CD4-positive, alpha-beta T cell treated with Interleukin-4 for 1 hour (primary cell): ENCODE results near the gene ASH1L.

Source experiments
- DNase-seq, 2 donors: peaks; one replicate each; pipeline ENCODE4 v3.0.0-alpha.2; 2020 to 2022

The ASH1L gene

DNA sequence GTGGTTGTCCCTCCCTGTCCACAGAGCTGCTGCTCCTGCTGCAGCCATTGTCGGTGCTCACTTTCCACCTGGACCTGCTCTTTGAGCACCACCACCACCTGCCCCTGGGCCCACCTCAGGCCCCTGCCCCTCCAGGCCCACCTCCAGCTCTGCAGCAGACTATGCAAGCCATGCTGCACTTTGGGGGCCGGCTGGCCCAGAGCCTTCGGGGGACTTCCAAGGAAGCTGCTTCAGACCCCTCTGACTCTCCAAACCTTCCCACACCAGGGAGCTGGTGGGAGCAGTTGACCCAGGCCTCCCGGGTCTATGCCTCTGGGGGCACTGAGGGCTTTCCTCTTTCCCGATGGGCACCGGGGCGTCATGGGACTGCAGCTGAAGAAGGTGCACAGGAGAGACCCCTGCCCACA is 236.0 kb downstream of the ASH1L start:
- DNase-seq: no peak

DNA sequence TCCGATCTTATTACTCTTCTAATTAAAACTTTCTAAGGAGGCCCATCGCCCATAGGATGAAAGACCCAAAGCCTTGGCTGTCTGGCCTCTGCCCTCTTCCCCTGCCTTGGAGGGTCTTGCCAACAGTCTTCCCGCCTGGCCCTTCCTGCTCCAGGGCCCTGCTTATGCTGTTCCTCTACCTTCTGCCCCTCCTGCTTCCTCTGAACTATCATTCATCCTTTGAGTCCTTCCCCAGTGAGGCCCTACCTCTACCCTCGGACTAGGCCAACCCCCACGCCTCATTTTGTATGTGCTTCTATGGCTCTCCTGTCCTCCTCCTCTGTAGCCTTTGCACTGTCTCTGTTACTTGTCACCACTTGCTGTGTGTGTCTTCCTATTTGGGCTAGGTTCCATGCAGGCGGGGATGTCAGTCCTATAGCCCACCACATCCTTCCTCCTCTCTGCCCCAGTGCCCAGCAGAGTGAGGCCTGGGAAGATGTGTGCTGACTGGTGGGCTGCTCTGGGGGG is 236.5 kb downstream of the ASH1L start:
- no peak for DNase-seq

DNA sequence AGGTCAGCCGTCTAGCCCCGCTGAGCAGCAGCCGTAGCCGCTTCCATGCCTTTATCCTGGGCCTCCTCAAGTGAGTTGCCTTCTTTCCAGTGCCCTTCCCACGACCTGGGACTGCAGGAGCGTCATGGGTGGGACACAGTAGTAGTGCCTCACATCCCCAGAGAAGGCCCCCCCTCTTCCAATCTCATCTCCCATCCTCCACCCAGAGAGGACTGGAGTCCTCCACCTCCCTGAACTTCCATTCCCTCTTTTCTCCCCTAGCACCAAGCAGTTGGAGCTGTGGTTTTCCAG is 237.1 kb downstream of the ASH1L start:
- DNase-seq: no peak

DNA sequence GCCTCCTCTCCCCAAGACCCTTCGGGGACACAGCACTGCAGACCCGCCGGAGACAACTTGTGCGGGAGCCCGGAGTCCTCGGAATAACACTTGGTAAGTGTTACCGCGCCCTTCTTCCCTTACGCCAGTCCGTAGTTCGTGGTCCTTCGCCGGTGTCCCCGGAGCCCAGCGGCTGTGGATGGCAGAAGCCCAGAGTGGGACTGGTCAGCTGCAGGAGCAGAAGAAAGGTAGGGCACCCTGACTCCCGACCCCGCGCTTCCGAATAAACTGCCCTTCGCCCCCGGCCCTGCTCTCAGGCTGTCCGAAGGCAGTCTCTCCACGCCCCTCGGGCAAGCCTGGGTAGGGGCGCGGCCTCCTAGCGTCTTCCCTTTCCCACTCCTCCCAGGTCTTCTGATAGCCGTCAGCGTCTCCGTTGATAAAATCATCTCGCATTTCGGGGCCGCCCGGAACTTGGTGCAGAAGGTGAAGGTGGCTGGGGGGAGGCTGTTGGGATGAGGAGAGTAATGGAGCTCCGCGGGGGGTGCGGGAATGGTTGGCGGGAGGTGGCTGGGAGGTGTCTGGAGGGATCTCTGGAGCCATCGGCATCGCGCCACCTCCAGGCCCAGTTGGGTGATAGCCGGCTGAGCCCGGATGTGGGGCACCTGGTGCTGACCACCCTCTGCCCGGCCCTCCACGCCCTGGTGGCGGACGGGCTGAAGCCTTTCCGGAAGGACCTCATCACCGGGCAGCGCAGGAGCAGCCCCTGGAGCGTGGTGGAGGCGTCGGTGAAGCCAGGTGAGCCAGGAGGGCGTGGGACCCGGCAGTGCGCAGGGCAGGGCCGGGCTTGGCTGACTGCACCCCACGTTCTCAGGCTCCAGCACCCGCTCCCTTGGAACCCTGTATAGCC is 237.6 kb downstream of the ASH1L start:
- no peak for DNase-seq

DNA sequence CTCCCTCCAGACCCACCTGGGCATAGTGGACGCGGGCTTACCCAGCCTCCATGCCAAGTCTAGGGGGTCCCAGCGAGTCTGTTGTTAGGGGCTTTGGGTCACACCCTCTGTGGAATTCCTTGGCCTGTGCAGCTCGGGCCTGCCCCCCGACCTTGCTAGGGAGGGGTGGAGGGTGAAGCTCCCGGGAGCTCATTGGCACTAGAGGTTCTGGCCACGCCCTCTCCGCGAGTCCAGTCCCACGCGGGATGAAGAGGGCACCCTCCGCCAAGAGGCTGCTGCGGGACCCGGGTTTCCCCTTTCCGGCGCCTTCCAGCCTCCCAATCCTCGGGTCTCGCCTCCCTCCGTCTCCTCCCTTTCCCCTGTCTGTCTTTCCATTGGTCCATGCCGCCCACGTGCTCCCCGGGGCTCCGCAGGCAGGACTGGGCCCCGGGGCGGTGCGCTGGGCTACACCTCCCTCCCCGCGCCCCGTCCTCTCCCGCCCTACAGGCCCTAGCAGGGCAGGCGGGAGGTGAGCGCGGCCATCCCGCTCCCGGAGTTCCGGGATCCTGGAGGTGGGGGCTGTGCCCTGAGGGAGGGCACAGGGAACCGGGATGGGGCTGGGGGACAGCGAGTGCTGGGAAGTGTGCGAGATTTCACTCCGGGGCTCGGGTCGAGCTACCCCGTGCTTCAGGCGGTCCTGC is 238.4 kb downstream of the ASH1L start:
- DNase-seq: peak; percentile 89 to 91

DNA sequence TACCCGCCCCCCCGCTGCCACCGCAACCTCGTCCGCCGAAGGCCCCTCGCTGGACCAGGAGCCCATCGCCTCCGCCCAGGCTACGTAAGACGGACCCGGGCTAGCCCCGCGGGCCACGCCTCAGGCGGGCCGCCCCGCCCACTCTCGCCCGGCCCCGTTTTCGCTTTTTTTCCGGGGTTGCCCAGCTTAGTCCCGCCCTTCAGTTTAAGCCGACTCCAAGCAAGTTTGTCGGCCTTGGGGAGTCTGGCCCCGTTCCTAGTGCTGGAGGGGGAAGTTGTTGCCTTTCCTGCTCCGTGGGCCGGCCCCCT is 238.9 kb downstream of the ASH1L start:
- peak; percentile 83 to 87 for DNase-seq

DNA sequence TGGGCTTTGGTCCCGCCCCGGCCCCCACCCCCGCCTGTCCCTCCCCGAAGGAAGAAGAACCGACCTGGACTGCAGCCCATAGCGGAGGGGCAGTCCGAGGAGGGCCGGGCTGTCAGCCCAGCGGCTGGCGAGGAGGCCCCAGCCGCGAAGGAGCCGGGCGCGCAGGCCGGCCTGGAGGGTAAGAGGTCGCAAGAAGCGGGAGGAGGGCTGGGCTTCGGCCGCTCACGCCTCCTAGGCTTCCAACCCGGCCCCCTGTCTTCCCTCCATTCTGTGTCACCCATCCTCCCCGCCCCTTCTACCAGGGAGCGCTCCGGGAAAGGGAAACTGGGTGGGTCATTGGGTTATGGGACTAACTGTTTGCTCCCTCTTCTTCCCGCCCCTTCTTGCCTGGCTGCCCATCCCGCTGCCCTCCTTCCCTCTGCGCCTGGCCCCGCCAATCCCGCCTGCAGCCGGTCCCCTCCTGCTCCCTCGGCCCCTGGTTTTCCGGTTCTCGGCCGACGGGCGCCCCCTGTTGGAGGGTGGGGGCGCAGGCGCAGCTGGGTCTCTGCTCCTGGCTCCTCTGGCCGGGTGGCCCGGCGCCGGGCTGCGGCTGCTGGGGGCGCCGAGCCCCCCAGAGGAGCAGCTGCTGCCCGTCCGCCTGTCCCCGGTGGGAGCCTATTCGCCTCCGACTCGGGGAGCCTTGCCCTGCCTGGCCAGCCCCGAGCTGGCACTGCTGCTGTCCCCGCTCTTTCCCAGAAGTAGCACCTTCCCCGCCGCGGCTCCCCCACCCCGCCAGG is 239.5 kb downstream of the ASH1L start:
- DNase-seq: peak; percentile 76 to 84

DNA sequence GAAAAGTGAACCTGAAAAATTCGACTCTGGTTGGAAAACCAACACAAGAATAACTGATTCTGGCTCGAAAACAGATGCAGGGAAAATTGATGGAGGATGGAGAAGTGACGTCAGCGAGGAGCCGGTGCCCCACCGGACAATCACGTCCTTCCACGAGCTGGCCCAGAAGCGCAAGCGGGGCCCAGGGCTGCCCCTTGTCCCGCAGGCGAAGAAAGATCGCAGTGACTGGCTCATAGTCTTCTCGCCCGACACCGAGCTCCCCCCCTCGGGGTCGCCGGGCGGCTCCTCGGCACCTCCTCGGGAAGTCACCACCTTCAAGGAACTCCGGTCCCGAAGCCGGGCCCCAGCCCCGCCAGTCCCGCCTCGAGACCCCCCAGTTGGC is 240.0 kb downstream of the ASH1L start:
- no peak for DNase-seq

DNA sequence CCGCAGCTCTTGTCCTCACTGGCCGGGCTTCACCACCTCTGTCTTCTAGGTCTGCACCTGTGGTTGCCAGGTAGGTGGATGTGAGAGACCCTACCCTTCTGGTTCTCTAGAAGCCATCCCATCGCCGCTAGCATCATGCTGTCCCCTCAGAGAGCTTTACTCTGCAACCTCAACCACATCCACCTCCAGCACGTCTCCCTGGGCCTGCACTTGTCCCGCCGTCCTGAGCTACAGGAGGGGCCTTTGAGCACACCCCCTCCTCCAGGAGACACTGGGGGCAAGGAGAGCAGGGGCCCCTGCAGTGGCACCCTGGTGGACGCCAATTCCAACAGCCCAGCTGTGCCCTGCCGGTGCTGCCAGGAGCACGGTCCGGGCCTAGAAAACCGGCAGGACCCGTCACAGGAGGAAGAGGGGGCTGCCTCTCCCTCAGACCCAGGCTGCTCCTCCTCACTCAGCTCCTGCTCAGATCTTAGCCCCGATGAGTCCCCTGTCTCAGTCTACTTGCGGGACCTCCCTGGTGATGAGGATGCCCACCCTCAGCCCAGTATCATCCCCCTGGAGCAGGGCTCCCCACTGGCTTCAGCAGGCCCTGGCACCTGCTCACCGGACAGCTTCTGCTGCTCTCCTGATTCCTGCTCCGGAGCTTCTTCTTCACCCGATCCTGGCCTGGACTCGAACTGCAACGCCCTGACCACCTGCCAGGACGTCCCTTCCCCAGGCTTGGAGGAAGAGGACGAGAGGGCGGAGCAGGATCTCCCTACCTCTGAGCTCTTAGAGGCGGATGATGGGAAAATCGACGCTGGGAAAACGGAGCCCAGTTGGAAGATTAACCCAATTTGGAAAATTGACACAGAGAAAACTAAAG is 240.7 kb downstream of the ASH1L start:
- DNase-seq: no peak

DNA sequence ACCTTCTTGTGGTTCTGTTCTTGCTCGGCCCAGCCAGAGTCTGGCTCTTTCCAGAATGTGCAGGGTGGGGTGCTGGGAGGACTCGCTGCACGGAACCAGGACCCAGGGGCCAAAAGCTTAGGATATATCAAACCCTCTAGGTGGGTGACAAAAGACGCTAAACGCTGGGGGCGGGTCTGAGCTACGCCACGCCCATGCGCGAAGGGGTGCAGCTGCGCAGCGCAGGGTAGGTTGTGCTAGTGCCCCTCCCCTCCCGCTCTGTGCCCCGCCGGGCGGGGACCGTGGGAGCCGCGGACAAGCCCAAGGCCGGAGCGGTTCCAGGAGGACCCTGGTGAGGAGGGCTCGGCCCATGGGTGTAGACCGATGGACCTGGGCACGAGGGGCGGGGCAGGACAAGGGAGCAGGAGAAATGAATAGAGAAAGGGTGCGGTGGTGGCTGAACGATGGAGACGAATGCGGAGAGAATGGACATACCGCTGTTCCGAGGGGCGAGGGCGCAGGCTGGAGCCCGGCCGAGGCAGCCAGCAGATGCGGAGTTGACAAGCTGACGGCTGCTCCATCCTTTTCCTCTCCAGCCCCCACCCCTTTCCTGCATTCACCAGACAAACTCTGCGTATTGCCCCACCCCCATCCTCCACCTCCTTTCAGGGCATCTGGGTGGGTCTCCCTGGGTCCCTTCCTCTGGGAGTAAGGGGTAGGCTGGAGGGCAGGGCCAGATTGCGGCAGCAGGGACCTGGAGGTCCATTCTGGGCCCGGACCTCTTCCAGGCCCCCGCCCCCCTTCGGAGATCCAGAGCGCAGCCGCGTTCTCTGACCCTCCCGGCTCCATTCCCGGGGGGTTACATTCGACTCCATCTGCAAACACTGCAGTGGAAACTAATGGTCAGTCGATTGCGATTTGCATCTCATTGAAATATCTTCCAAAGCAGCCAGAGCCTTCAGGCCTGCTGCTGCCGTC is 241.7 kb downstream of the ASH1L start, which contains the start of gene RUSC1:
TSS of gene RUSC1 (plus strand) at position 234 of the 957 bp plus-strand sequence. CDS start 880 bp downstream, outside the sequence.
- DNase-seq: peak; percentile 71 to 76

DNA sequence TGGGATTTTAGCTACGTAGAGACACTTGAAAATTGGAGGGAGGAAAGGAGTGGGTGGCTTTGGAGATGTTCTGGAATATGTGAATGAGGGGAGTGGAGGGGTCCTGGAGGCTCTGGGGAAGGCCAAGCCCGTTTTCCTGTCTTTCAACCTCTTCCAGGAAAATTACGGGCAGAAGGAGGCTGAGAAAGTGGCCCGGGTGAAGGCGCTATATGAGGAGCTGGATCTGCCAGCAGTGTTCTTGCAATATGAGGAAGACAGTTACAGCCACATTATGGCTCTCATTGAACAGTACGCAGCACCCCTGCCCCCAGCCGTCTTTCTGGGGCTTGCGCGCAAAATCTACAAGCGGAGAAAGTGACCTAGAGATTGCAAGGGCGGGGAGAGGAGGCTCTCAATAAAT is 242.4 kb downstream of the ASH1L start:
- DNase-seq: peak in 1 of 2 donors; percentile 12

DNA sequence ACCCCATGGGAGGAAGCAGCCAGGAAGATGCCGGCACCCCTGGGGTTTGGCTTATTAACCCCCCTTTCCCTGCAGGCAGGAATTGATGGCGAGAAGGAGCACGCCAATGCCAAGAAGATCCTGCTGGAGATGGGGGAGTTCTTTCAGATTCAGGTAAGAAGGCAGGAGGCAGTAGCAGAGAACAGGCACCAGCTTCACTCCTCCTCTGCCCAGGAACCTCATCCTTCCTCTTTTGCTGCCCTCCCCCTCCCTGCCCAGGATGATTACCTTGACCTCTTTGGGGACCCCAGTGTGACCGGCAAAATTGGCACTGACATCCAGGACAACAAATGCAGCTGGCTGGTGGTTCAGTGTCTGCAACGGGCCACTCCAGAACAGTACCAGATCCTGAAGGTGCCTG is 243.1 kb downstream of the ASH1L start:
- DNase-seq: no peak

DNA sequence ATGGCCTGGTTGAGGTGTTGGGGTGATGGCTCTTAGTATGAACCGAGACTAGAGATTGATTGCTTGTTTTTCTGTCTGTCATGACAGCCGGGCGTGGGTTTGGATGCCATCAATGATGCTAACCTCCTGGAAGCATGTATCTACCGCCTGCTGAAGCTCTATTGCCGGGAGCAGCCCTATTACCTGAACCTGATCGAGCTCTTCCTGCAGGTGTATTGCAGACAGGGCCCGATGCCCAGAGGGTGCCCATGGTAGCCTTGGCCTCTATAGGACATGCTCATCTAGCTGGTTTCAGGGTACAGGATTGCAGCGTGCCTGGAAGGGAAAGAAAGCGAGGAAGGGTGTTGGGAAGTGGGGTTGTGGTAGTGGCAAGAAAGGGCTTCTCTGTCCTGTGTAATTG is 244.5 kb downstream of the ASH1L start:
- no peak for DNase-seq

DNA sequence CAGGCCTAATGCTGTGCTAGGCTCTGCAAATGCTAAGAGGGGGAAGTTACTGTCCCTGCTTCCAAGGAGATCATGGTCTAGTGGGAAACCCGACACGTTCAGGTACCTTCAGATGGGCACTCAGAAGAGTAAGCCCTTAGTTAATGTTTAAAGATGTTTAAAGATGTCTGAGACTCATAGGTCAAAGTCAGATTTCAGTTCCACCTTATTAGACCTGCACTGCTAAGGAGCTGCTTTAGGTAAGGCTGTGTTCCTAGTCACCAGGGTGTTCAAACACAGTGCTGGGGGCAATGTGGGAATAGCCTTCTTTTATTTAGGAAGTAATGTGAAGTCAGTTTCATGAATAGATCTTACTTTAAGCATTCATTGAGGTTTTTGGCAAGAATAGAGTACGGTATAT is 245.7 kb downstream of the ASH1L start:
- DNase-seq: no peak

DNA sequence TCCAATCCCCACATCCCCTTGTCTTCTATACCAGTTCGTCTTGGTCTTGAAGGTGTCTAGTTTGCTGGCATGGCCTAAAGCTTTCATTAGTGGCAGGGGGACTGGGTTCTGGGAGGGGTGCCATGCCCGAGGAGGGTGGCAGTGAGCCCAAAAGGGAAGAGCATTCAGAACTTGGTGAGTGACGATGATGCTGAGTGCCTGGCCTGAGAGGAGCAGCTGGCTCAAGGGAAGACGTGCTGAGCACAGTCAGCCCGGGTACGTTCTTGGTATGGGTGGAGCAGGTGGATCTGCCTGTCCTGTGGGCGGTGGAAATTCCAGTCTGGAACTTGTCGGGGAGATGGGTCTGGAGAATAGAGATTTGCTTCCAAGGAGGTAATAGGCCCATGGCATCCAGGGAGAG is 249.3 kb downstream of the ASH1L start:
- DNase-seq: no peak

DNA sequence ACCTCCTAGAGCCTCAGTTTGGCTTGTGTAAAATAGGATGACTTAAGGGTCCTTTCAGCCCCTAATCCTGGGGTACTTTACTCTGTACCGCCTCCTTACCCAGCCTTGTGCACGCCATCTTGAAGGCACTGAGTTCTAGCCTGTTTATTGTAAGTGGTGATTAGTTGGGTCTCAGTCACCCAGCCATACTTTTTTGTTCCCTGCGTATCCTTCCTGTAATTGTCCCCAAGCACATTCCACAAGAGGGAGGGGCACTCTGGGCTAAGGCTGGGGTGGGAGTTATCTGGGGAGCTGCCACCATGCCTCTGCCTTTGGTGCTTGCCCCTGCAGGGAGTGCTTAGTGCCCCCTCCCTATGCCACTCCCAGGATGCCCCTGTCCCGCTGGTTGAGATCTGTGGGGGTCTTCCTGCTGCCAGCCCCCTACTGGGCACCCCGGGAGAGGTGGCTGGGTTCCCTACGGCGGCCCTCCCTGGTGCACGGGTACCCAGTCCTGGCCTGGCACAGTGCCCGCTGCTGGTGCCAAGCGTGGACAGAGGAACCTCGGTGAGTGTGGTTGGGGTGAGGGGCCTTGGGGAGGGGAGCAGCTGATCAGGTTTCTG is 253.1 kb downstream of the ASH1L start:
- DNase-seq: no peak

DNA sequence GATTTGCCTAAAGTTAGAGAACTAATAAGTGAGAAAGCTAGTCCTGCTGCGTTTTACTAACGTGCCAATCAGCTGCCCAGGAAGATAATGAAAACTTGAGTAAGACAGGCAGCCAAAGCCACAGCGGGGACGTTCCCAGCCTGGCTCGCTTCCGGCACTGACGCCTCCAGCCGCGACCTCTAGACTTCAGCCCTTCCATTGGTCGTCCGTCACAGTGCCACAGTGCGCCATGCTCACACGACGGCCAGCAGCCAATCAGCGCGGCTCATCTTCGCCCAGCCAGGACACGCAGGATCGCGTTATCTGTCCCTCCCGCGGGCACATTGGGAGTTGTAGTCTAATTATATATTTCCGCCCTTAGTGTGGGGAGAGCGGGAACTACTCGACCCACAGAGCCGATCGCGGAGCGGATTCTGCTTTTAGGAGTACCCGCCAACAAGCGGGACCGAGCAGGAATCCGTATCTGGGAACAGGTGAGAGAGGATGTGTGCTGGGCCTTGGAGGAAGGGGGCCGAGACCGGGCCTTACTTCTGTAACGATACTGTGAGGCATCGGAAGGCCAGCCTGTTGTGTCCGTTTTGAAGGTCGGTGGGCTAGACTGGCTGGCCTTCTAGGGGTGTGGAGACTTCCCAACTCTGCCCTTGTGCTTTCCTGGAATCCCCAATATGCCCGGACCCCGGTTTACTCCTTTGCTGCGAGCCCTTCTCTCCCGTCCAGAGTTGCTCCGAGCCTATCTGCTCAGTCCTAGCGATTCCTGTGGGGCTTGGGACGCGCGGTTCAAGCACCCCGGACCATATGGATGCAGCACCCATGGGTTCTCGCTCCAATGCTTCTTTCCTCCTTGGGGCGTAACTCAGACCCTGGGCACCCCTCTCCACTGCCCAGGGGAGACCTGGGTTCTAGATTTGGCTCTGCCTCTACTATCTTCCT is 253.8 kb downstream of the ASH1L start, which contains the start of gene FDPS:
TSS of gene FDPS (plus strand) at position 374 of the 930 bp plus-strand sequence. CDS start 924 bp downstream, outside the sequence.
- DNase-seq: peak; percentile 99

DNA sequence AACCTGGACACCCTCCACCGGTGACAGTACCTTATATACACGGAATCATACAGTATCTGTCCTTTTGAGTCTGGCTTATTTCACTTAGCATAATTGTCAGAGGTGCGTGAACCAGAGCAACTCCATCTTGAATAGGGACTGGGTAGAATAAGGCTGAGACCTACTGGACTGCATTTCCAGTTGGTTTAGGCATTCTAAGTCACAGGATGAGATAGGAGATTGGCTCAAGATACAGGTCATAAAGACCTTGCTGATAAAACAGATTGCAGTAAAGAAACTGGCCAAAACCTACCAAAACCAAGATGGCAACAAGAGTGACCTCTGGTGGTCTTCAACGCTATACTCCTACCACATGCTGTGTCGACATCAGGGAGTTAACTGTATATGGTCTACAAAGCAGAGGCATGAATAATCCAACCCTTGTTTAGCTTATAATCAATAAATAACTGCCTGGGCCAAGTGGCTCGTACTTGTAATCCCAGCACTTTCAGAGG is 255.3 kb downstream of the ASH1L start:
- peak; percentile 30 to 32 for DNase-seq

DNA sequence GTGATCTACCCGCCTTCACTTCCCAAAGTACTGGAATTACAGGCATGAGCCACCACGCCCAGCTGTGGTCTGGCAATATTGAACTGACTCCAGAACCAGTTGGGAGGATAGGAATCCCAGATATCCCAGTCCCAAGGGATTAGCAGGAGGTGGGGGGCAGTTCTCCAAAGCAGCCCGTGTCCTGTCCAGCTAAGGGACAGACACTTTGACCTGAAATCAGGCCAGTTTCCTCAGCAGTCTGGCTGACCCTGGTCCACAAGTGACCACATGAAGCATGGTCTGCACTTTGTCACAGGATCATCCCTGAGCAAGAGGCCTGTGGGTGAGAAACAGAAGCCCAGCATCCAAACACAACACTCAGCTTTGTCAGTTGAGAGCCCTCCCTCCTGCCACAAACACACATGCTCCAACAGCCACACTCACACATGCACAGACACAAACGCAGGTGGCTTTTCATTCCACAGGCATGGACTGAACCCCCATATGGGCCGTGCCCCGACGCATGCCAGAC is 256.7 kb downstream of the ASH1L start:
- no peak for DNase-seq
